D341Med (cell line): Measurements from ENCODE around the gene WDR90.
"Not testable (repeated sequence)": the region's sequence is repeated elsewhere in the genome, so short reads cannot be mapped to it uniquely, and the experiment has no call there.

Experiments used
- DNase-seq: peaks from one replicate; pipeline ENCODE4 v3.0.0; 2012; ENCODE audit warnings: low spot score

The WDR90 gene

GRCh38 chr16:689175-689897 is 40.2 kb downstream of the WDR90 start:
- no peak for DNase-seq

DNA sequence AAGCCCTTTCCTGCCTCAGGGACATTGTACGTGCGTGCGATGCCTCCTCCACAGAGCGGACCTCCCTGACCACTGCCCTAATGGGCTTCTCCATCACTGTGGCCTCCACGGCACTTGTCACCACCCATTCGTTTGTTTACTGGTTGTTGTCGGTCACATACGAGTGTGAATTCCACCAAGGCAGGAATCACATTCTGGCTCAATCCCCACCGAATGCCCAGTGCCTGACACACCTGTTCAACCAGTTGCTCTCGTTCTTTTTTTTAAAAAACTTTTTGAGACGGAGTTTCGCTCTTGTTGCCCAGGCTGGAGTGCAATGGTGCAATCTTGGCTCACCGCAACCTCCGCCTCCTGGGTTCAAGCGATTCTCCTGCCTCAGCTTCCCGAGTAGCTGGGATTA is 42.1 kb downstream of the WDR90 start:
- DNase-seq, result not testable (repeated sequence)

GRCh38 chr16:692356-693108 is 43.4 kb downstream of the WDR90 start:
- DNase-seq, result no peak

DNA sequence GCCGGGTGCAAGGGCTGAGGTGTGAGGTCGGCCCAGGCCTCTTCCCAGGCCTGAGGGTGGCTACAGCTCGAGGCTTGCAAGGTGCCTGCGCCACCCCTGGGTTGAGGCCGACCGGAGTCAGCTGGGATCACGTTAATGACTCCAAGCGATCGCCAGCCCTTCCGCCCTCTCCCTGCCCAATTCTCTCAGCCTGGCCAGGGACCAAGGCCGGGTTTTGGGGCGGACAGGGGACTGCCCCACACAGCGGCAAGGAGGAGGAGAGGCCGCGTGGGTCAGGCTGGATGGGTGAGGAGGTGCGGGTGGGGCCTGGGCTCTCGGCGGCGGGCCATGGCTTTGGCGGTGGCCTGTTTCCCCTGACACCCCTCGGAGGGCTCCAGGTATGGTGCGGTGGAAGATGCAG is 44.2 kb downstream of the WDR90 start:
- no peak for DNase-seq

DNA sequence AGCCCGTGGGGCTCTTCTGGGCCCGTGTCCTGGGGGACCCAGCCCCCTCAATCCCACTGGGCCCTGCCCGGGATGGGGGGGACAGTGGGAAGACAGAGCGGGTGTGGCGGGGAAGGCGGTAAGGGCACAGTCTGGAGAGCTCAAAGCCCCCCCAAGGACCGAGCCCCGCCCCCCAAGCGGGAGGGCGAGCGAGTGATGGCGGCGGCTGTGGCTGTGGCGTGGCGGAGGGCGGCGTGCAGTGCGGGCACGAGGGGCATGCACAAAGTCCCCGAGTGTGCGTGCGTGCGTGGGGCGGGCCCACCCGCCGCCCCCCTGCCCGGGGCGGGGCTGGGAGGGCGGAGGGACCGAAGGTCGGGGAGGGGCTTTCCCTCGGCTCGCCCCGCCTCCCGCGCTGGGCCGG is 44.6 kb downstream of the WDR90 start:
- DNase-seq, result no peak

DNA sequence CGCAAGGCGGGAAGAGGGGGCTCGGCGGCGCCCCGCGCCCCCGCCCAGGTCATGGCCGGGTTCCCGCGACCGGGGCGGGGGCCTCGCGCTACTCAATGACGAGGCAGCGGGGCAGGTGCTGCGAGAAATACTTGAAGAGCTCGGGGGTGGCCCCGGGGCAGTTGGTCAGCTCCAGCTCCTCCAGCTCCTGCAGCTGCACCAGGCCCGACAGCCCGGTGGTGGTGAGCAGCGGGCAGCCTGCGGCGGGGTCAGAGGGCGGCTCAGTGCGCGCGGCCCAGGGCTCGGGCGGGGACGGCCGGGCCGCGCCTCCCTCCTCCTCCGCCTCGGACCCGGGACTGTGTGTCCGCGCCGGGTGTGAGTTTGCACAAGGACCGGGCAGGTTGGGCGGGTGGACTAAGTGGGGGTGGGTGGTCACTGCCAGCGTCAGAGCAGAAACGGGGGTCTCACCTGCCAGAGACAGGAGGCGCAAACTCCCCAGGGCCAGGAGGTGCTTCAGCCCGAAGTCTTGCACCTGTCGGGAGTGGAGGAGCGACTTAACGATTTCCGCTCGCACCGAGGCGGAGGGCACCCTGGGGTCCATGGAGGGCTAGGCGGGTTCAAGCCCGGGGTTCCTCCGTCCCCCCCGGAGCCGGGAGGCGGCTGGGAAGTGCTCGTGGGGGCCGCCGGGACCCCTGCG is 45.2 kb downstream of the WDR90 start:
- DNase-seq, result no peak

GRCh38 chr16:694863-695354 is 45.7 kb downstream of the WDR90 start:
- DNase-seq, result no peak

- no peak for DNase-seq
These were observed 46.4 kb downstream of the WDR90 start for GRCh38 chr16:695355-696089.

DNA sequence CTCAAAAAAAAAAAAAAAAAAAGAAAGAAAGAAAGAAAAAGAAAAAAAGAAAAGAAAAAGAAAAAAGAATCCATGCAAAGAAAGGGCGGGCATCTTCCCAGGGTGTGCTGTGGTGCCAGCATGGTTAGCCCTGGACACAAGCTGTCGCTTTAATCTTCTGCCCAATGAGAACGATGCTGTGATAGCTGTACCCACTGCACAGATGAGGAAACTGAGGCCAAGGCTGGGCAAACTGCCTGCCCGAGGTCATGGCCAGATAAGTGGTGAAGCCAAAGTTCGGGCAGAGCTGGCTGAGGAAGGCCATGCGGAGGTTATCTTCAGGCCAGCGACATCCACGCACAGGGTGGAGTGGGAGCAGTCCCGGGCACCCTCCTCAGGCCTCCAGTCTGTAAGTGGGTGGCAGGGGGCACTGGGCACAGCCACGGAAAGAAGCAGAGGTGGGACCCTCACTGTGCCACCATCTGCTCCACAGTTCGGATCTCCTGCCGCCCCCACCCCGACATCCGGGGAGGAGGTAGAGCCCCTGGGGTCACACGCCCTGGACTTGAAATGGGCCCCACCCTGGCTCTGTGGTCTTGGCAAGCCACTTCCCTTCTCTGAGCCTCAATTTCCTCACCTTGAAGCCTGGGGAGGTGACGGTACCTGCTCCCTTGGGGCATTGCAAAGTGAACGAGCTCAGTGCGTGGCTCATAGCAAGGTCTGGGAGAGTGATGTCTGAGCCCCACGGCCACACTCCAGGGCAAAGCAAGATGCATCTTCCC is 49.9 kb downstream of the WDR90 start:
- DNase-seq, result no peak

- no peak for DNase-seq
These were observed 51.8 kb downstream of the WDR90 start for GRCh38 chr16:700684-701584.

DNA sequence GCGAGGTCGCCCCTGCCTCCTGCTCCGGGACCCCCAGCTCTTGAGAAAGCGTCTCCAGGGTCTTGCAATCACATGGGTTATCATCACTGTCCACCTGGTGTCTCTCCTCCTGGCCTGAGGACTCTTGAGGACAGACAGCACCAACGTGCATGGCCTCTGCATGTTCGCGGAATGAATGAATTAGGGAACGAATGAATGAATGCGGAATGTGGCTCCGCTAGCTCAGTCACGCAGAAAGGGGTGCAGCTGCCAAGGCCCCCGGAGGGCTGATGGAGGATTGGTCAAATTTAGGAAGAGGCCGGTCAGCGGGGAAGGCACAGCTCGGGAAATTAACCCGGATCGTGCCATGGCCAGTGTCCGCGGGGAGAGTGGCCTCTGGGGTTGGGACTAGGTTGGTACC is 53.2 kb downstream of the WDR90 start:
- no peak for DNase-seq

GRCh38 chr16:703406-703805 is 54.2 kb downstream of the WDR90 start:
- DNase-seq, result no peak

GRCh38 chr16:704047-704446 is 54.9 kb downstream of the WDR90 start:
- DNase-seq, result no peak

- peak; percentile 52 for DNase-seq
These were observed 55.6 kb downstream of the WDR90 start for GRCh38 chr16:704552-705380.

GRCh38 chr16:705431-706188 is 56.4 kb downstream of the WDR90 start, which contains the start of gene FBXL16:
TSS of gene FBXL16 (minus strand) at chr16:705801. CDS start at chr16:697405, 8,396 bp downstream.
- DNase-seq, result peak; percentile 97

- no peak for DNase-seq
These were observed 57.3 kb downstream of the WDR90 start for GRCh38 chr16:706189-707061.

DNA sequence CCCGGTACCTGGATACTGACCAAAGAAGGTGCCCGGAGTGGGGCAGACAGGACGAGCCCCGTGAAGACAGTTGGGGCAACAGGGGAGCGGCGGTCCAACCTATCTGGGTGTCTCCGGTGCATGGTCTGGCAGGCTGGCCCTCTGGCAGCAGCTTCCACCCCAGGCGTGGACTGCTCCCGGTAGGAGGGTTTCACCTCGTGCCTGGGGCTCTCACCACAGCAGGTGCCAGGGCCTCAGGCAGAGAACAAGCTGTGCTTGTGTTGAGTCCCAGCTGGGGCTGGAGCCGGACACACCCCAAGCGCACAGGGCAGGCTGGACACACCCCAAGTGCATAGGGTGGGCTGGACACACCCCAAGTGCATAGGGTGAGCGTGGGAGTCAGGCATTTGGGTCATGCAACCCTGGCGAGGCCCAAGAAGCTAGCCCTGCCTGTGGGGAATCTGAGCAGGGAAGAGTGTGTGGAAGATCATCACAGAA is 57.9 kb downstream of the WDR90 start:
- DNase-seq, result no peak
